ENCODE data around the gene OLFML2A. TPM values are rescaled to one million over a fixed set of nuclear protein-coding genes. Genes with fewer than 3 reads are reported as not detected.

The OLFML2A gene
- polyA plus RNA-seq, 2 of the 4 experiments (the other 2 are of a cell fraction), result 8.2 to 14.5 TPM

Other genes starting within 250 kb of the OLFML2A start
- 3.3 and 4.1 TPM in 2 replicates for gene NR6A1, start 5.8 kb upstream of the OLFML2A start, polyA plus RNA-seq (2011; rRNA removed)
- 1.7 to 1.8 TPM (median 1.7 TPM) in 3 replicates for gene NR6A1, start 5.8 kb upstream of the OLFML2A start, polyA plus RNA-seq (2017; fragmentation: RNase III; extraction: RNeasy Plus Mini Kit Qiagen cat#74134 plus additional on column Dnase treatment)
- not detected in 2 replicates for gene WDR38, start 76.3 kb downstream of the OLFML2A start, polyA plus RNA-seq (2011; rRNA removed)
- 0.12 TPM in 1 of 3 replicates, not detected in the others for gene WDR38, start 76.3 kb downstream of the OLFML2A start, polyA plus RNA-seq (2017; fragmentation: RNase III; extraction: RNeasy Plus Mini Kit Qiagen cat#74134 plus additional on column Dnase treatment)
- gene RPL35, start 84.8 kb downstream of the OLFML2A start, polyA plus RNA-seq (2011; rRNA removed), result 3,076 and 3,452 TPM in 2 replicates
- gene RPL35, start 84.8 kb downstream of the OLFML2A start, polyA plus RNA-seq (2017; fragmentation: RNase III; extraction: RNeasy Plus Mini Kit Qiagen cat#74134 plus additional on column Dnase treatment), result 2,179 to 2,449 TPM (median 2,307 TPM) in 3 replicates
- gene ARPC5L, start 85.0 kb downstream of the OLFML2A start, polyA plus RNA-seq (2011; rRNA removed), result 44.9 and 62.8 TPM in 2 replicates
- 59.4 to 65.6 TPM (median 59.9 TPM) in 3 replicates for gene ARPC5L, start 85.0 kb downstream of the OLFML2A start, polyA plus RNA-seq (2017; fragmentation: RNase III; extraction: RNeasy Plus Mini Kit Qiagen cat#74134 plus additional on column Dnase treatment)
- 19.4 and 29.5 TPM in 2 replicates for gene GOLGA1, start 163.9 kb downstream of the OLFML2A start, polyA plus RNA-seq (2011; rRNA removed)
- gene GOLGA1, start 163.9 kb downstream of the OLFML2A start, polyA plus RNA-seq (2017; fragmentation: RNase III; extraction: RNeasy Plus Mini Kit Qiagen cat#74134 plus additional on column Dnase treatment), result 10.0 to 10.9 TPM (median 10.5 TPM) in 3 replicates

Measured in A549 (cell line).